ENCODE data around the gene RSPO1. TPM values are rescaled to one million over a fixed set of nuclear protein-coding genes. Genes with fewer than 3 reads are reported as not detected.

Gene RSPO1
- polyA plus RNA-seq, 1 donor from 2014 or later = not detected

GRCh38 chr1:37574834-37575480 is 59.7 kb downstream of the RSPO1 start:
- Histone ChIP-seq H2AFZ (ENCODE audit: low read depth, low read length) (no peak overlapping the region), H3K9me3 (ENCODE audit: low read length) (no peaks in the 10 kb centered on the region), H3K9me2 (ENCODE audit: insufficient read depth, low read length) (no peaks in the 10 kb centered on the region), H3K79me2 (replicated peaks; ENCODE audit: insufficient read depth, low read length) (no peaks in the 10 kb centered on the region), H3K36me3 (ENCODE audit: insufficient read depth, low read length) (no peaks in the 10 kb centered on the region), H3K9ac (ENCODE audit: low read length) (no peak overlapping the region), H3K27me3 (ENCODE audit: insufficient read depth, low read depth, low read length) (no peaks in the 10 kb centered on the region), H3K27ac (ENCODE audit: low read length) (no peak overlapping the region), H3F3A (ENCODE audit: insufficient read depth, low read length, poor library complexity, severe bottlenecking) (no peaks in the 10 kb centered on the region), H4K20me1 (ENCODE audit: insufficient read depth) (no peaks in the 10 kb centered on the region), H3K4me3 (ENCODE audit: low read length) (no peak overlapping the region), H3K4me2 (ENCODE audit: low read length) (no peak overlapping the region)
- TF ChIP-seq SMC3 (conservative IDR thresholded peaks at IDR 0.05; ENCODE audit: poor library complexity) (no peak), REST (IDR thresholded peaks at IDR 0.05; ENCODE audit: borderline replicate concordance) (no peak), POLR2AphosphoS5 (IDR thresholded peaks at IDR 0.05) (no peak), CTCF (IDR thresholded peaks at IDR 0.05; ENCODE audit: poor library complexity, severe bottlenecking) (no peak), EP300 (conservative IDR thresholded peaks at IDR 0.05; ENCODE audit: poor library complexity, severe bottlenecking) (no peak), MXI1 (conservative IDR thresholded peaks at IDR 0.05; ENCODE audit: poor library complexity, severe bottlenecking) (no peak)

- Histone ChIP-seq H3K79me2 (replicated peaks; ENCODE audit: insufficient read depth, low read length) (no peaks in the 10 kb centered on the region), H3K9me2 (ENCODE audit: insufficient read depth, low read length) (no peaks in the 10 kb centered on the region), H3K9me3 (ENCODE audit: low read length) (no peaks in the 10 kb centered on the region), H2AFZ (ENCODE audit: low read depth, low read length) (no peak overlapping the region), H3K36me3 (ENCODE audit: insufficient read depth, low read length) (peaks cover 11% of the 10 kb centered on the region), H3F3A (ENCODE audit: insufficient read depth, low read length, poor library complexity, severe bottlenecking) (no peaks in the 10 kb centered on the region), H3K9ac (ENCODE audit: low read length) (no peak overlapping the region), H3K4me3 (ENCODE audit: low read length) (no peak overlapping the region), H4K20me1 (ENCODE audit: insufficient read depth) (no peaks in the 10 kb centered on the region), H3K27me3 (ENCODE audit: insufficient read depth, low read depth, low read length) (no peaks in the 10 kb centered on the region), H3K27ac (ENCODE audit: low read length) (no peak overlapping the region), H3K4me2 (ENCODE audit: low read length) (no peak overlapping the region)
- TF ChIP-seq POLR2AphosphoS5 (IDR thresholded peaks at IDR 0.05) (no peak), RAD21 (conservative IDR thresholded peaks at IDR 0.05) (no peak), SMC3 (conservative IDR thresholded peaks at IDR 0.05; ENCODE audit: poor library complexity) (no peak), EP300 (conservative IDR thresholded peaks at IDR 0.05; ENCODE audit: poor library complexity, severe bottlenecking) (no peak), REST (IDR thresholded peaks at IDR 0.05; ENCODE audit: borderline replicate concordance) (no peak), EZH2 (IDR thresholded peaks at IDR 0.05; ENCODE audit: borderline replicate concordance, insufficient read depth, low read length, poor library complexity, severe bottlenecking) (no peak), TAF1 (IDR thresholded peaks at IDR 0.05; ENCODE audit: low read depth) (no peak), MXI1 (conservative IDR thresholded peaks at IDR 0.05; ENCODE audit: poor library complexity, severe bottlenecking) (no peak), CTCF (IDR thresholded peaks at IDR 0.05; ENCODE audit: poor library complexity, severe bottlenecking) (no peak)
These were observed 64.0 kb downstream of the RSPO1 start for GRCh38 chr1:37570528-37571334.

Data from neural cell (in vitro differentiated cells).